ENCODE data around the gene SQSTM1. TPM values are rescaled to one million over a fixed set of nuclear protein-coding genes. Genes with fewer than 3 reads are reported as not detected.
A peak's percentile ranks its signal among the peaks of the same experiment; 100 is the strongest.

The SQSTM1 gene
- total RNA-seq, 4 donors from 2014 or later = 408 to 463 (median 452) TPM

DNA sequence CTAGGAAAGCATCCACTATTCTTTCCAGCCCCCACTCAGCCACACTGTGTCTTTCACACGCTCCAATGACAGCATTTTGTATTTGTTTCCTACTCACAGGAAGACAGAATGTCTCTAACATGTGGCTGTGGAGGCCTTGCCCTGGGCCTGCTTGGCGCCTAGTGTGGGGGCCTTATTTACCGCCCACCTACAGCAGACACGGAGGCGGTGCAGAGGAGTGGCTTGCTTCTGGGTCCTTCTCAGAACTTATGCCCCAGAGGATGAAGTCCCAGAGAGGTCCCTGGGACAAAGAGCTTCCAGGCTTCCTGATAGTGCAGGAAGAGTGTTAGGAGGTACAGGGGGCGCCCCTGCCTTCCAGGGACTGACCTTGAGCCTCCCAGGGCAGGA is 46.4 kb downstream of the SQSTM1 start:
- Histone ChIP-seq H3K4me3 (no peak overlapping the region), H3K9me3 (peaks cover 0 to 2% (median 0%) of the 10 kb centered on the region in 4 donors), H3K27ac (peak overlapping the region in 1 of 4 donors; percentile 23), H3K27me3 (no peaks in the 10 kb centered on the region), H3K36me3 (peaks cover 0 to 97% (median 0%) of the 10 kb centered on the region in 3 donors), H3K4me1 (peaks cover 0 to 13% (median 0%) of the 10 kb centered on the region in 4 donors)
- no peak for TF ChIP-seq CTCF (IDR thresholded peaks at IDR 0.05)
- TF ChIP-seq EP300 (IDR thresholded peaks at IDR 0.05) = no peak
- no peak for TF ChIP-seq POLR2A (IDR thresholded peaks at IDR 0.05)
- WGBS, 2 donors = 76 to 81% methylated on average over 6 of the region's 6 CpGs
- DNase-seq (ENCODE audit: low spot score in 2 of 2) = no peak

DNA sequence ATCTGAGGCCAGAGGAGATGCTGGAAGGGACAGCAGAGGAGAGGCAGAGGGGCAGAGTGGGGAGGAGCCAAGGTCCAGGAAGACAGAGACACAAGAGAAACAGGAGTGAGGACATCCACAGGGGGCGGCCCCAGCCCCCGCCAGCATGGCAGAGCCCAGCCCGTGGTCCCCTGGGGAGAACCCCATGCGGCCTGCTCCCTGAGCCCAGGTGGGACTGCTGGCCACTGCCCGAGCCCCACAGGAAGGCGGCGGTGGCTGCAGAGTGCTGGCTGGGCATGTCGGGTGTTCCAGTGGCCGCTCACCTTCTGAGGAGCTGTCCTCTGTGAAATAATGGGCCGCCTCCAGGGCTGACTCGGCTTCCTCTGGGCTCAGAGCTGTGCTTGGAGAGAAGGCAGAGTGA is 46.8 kb downstream of the SQSTM1 start:
- Histone ChIP-seq H3K4me1 (peaks cover 0 to 13% (median 0%) of the 10 kb centered on the region in 4 donors), H3K27me3 (no peaks in the 10 kb centered on the region), H3K27ac (peak overlapping the region in 1 of 4 donors; percentile 23), H3K4me3 (no peak overlapping the region), H3K9me3 (no peaks in the 10 kb centered on the region), H3K36me3 (peaks cover 0 to 97% (median 2%) of the 10 kb centered on the region in 3 donors)
- TF ChIP-seq EP300 (IDR thresholded peaks at IDR 0.05) = no peak
- no peak for TF ChIP-seq POLR2A (IDR thresholded peaks at IDR 0.05)
- no peak for TF ChIP-seq CTCF (IDR thresholded peaks at IDR 0.05)
- WGBS, 2 donors = 87 to 95% methylated on average over 11 of the region's 11 CpGs
- no peak for DNase-seq (ENCODE audit: low spot score in 2 of 2)

GRCh38 chr5:179868541-179868940 is 47.8 kb downstream of the SQSTM1 start:
- no peak overlapping the region for H3K27ac ChIP-seq
- no peak overlapping the region for H3K4me3 ChIP-seq
- H3K36me3 ChIP-seq = peaks cover 2 to 97% (median 8%) of the 10 kb centered on the region in 3 donors
- no peaks in the 10 kb centered on the region for H3K9me3 ChIP-seq
- no peaks in the 10 kb centered on the region for H3K27me3 ChIP-seq
- DNase-seq (ENCODE audit: low spot score in 2 of 2) = no peak
- 94 to 98% methylated on average over 12 to 14 of the region's 14 CpGs for WGBS, 2 donors
- H3K4me1 ChIP-seq = peaks cover 0 to 13% (median 0%) of the 10 kb centered on the region in 4 donors
- TF ChIP-seq POLR2A (IDR thresholded peaks at IDR 0.05) = no peak
- no peak for TF ChIP-seq CTCF (IDR thresholded peaks at IDR 0.05)
- no peak for TF ChIP-seq EP300 (IDR thresholded peaks at IDR 0.05)

DNA sequence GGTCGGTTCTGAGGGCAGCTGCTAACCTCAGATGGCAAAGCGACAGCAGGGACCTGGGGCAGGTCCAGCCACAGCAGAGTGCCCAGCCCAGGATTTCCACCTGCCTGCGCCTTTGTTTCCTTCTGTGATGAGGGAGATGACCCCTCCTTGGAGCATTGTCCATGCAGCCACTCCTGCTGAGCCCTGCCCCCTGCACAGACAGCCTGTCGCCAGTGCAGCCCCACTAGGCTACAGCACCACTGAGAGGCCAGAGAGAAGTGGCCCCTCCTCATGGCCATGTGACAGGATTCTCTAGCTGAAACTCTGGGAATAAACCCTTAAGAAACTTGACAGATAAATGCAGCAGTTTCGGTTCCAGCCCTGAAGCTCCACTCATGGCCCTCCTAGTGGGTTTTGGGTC is 48.4 kb downstream of the SQSTM1 start:
- TF ChIP-seq POLR2A (IDR thresholded peaks at IDR 0.05) (no peak), CTCF (IDR thresholded peaks at IDR 0.05) (no peak), EP300 (IDR thresholded peaks at IDR 0.05) (no peak)
- Histone ChIP-seq H3K9me3 (no peaks in the 10 kb centered on the region), H3K27ac (no peak overlapping the region), H3K4me1 (peaks cover 0 to 13% (median 0%) of the 10 kb centered on the region in 4 donors), H3K27me3 (no peaks in the 10 kb centered on the region), H3K4me3 (no peak overlapping the region), H3K36me3 (peaks cover 5 to 97% (median 11%) of the 10 kb centered on the region in 3 donors)
- DNase-seq (ENCODE audit: low spot score in 2 of 2) = no peak
- 88 to 92% methylated on average over 2 to 3 of the region's 5 CpGs for WGBS, 2 donors

DNA sequence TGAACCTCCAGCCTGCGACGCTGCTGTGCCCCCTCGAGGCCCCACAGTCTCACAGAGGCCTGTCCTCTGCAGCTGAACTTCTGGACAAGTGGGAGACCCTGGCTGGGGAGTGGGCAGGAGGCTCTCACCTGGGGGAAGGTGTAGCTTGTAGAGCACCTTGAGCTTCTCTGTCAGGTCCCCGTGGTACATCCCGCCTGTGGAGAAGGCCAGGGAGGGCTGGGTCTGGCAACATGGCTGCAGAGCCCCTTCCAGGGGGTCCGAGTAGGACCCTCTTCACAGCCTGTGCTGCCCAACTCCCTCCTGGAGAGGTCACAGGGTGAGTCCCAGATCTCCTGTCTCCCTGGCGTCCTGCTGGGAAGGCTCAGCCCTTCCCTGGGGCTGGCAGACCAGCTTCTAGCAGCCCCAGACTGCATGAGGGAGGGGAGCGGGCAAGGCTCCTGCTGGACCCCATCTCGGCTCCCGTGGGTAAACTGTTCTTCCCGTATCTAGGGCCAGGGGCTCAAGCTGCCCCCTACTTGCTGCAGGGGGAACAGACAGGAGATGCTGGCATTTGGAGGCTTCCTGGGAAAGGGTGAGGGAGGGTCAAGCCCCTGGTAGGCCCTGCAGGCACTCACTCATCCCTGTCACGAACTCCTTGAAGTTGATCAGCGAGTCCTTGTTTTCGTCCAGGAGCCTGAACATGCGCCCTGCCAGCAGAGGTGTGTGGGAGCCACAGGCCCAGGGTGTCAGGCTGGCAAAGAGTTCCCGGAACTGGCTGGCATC is 49.1 kb downstream of the SQSTM1 start:
- TF ChIP-seq EP300 (IDR thresholded peaks at IDR 0.05) (no peak), POLR2A (IDR thresholded peaks at IDR 0.05) (no peak), CTCF (IDR thresholded peaks at IDR 0.05) (no peak)
- Histone ChIP-seq H3K4me3 (no peak overlapping the region), H3K27me3 (no peaks in the 10 kb centered on the region), H3K36me3 (peaks cover 5 to 97% (median 18%) of the 10 kb centered on the region in 3 donors), H3K27ac (peak overlapping the region in 1 of 4 donors; percentile 29), H3K9me3 (no peaks in the 10 kb centered on the region), H3K4me1 (peaks cover 0 to 13% (median 0%) of the 10 kb centered on the region in 4 donors)
- no peak for DNase-seq (ENCODE audit: low spot score in 2 of 2)
- WGBS, 2 donors = 80 to 94% methylated on average over 11 of the region's 16 CpGs

Measured in tibial nerve (tissue), 4 donors.